Endometrial microvascular endothelial cells (primary cell): ENCODE data around the gene GNAT1. TPM values are rescaled to one million over a fixed set of nuclear protein-coding genes. Genes with fewer than 3 reads are reported as not detected.

Experiments
- in situ Hi-C: cut with HindIII; loops from 2 replicates; pipeline ENCODE4 v1.10.0; 2017; ENCODE audit warnings: low sequenced_read_pairs, low pct_unique_long_range_greater_than_20kb; ENCODE audit errors: inconsistent ontology term
- total RNA-seq: library from RNA; depleted of rRNA; stranded (reverse); fragments of >200 nt; gene quantifications from one replicate; pipeline ENCODE4 v1.2.3, GENCODE V29; 2015; ENCODE audit errors: inconsistent ontology term

The GNAT1 gene
- not detected for total RNA-seq

DNA sequence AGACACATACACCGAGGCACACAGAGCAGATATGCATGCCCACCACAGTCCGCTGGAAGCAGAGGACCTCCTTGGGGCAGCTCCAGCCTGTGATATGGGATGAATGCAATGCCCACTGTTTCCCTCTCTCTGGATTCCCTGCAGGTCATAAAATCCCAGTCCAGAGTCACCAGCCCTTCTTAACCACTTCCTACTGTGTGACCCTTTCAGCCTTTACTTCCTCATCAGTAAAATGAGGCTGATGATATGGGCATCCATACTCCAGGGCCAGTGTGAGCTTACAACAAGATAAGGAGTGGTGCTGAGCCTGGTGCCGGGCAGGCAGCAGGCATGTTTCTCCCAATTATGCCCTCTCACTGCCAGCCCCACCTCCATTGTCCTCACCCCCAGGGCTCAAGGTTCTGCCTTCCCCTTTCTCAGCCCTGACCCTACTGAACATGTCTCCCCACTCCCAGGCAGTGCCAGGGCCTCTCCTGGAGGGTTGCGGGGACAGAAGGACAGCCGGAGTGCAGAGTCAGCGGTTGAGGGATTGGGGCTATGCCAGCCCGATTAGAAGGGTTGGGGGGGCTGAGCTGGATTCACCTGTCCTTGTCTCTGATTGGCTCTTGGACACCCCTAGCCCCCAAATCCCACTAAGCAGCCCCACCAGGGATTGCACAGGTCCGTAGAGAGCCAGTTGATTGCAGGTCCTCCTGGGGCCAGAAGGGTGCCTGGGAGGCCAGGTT, at the start of gene GNAT1:
Gene GNAT1, plus strand, starts transcription at position 675 of the 725 bp plus-strand sequence. CDS start 116 bp downstream, outside the sequence.
- in situ Hi-C loops, result no loop called here

DNA sequence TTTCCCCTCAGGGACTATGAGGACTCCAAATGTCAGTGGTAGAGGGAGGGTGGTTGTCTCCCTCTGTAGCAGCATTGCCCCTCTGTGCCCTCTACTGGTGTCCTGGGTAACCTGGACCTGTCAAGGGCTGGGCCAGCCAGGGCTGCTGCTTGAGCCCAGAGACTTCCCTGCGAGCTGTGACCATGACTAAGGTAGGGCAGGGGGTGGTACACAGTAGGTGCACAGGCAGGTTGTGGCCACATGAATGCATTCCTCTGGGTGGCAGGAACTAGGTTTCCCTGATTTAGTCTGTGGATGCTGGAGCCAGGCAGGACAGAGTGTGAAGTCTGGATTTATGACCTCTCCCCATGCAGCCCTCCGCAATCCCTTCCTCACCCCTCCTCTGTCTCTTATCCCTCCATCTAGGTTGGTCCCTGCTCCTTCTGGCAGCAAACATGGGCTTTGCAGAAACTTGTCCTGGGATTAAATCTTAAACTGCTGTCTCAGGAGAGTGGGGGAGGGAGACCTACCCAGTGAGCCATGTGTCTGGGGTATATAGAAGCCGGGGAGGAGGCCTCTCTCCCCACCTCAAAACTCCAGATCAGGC, 45.0 kb upstream of the GNAT1 start:
- in situ Hi-C loops, result no loop called here

DNA sequence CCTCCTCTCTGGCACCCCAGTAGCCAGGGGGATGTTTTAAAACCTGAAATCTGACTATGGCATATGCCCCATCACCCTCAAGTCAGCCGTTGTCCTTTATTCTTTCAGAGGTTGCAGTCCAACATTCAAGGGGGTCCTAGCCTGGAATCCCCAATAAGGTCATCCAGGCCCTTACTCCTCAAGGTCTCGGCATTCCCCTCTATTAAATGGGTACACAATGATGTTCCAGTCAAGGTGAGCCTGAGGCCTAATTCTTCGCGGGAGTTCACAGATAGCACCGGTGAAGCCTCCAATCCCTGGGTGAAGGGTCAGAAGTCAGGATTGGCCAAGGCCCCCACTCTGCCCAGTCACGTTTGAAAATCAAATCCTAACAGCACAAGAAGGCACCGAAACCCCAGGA, 44.4 kb upstream of the GNAT1 start:
- in situ Hi-C loops, result no loop called here

DNA sequence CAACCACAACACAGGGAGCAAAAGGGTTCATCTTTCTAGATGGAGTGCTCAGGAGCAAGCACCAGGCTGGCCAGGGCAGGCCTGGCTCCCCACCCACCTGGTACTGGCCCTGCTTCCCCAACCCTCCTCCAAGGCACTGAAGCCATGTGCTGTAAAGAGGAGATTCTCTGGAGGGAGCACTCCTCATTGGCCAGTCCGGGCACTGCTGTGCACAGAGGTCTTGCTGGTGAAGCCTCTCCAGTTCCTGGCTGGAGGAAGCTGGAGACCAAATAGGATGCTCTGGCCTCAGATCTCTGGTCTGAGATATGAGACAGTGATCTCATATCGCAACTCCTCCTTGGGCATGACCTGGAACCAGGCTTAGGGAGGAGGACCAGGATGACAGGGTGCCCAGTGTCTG, 44.0 kb upstream of the GNAT1 start:
- in situ Hi-C loops, result no loop called here

GRCh38 chr3:50147861-50148260, 43.5 kb upstream of the GNAT1 start:
- in situ Hi-C loops, result no loop called here

DNA sequence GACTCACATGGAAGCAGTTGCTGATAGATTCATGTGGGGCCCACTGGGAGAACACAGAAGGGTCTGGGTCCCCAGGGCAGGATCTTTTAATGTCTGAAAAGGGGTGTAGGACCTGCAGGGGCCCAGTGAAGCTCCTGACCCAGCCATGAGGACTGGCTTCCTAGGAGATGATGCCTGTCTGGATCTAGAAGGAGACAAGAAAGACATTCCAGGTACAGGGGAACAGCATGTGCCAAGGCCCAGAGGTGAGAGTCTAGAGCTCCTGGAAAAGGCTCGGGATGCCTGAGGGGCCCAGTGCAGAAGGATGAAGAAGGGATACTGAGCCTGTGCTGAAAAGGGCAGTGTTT, 41.0 kb upstream of the GNAT1 start:
- in situ Hi-C loops, result no loop called here

DNA sequence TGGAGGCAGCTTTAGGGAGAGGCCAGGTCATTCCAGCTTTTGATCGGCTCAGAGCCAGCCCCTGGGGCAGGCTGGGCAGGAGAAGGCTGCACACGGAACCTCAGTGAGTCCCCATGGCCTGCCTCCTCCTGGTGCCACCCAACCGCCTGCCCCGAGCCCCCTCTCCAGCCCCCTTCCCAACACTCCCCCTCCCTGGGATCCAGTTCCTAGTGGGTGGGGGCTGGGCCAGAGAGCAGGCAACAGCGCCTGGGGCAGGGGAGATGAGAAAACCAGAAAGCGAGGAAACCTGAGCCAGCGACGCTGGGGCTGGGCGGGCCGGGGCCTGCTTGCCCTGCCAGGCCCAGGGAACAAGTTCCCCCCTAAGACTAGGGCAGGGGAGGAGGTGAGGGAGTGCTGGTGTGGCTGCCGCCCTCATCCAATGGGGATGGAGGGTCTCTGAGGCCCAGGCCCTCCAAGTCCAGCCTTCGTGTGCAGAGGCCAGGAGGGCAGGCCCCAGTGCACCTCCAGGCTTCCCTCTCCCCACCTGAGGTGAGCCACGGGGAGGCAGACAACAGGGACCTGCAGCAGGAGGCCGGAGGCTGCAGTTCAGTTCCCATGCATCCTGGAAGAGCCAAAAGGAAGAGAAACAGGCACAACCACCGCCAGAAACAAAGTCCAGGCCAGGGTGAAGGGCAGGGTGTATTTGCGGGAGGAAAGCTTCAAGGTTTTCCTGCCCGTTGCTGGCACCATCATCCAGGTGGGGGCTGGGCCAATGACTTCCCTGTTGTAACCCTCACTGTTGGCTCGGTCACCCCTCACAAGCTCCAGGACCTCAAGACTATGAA, 40.3 kb upstream of the GNAT1 start:
- in situ Hi-C loops, result no loop called here

- in situ Hi-C loops, result no loop called here
Observed at GRCh38 chr3:50151728-50152127, 39.7 kb upstream of the GNAT1 start.

DNA sequence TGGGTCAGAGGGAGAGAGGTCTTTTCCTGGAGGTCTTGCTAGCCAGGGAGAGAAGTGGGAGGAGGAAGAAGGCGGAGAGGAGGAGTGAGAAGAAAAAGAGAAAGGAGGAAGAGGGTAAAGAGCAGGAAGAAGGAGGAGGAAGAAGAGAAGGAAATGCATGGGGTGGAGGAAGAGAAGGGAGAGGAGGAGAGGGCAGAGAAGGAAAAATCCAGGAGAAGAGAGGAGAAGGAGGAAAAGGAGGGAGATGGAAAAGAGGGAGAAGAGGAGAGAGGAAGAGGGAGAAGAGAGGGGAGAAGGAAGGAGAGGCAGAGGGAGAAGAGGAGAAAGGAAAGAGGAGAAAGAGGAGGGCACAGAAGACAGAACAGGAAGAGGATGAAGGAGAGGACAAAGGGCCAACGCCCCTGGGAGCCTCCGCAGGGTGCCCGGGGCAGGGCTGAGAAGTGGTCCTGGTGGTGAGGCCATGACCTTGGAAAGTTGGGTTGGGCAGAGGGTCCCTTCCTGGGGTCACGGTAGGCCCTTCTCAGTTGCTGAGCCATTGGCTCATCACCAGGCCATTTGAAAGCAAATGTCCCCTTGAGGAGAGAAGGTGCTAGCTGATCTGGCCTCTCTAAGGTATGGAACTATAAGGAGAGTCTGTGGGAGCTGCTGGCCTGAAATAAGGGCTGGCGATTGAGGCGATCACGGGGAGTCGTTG, 37.5 kb upstream of the GNAT1 start:
- in situ Hi-C loops, result no loop called here

- in situ Hi-C loops, result no loop called here
Observed at GRCh38 chr3:50154476-50154839, 37.0 kb upstream of the GNAT1 start.

- in situ Hi-C loops, result no loop called here
Observed at GRCh38 chr3:50154840-50155490, 36.4 kb upstream of the GNAT1 start, which contains the start of gene SEMA3F. Gene SEMA3F, plus strand, starts transcription at chr3:50155324. Its CDS starts 4,299 bp downstream, at chr3:50159623.

- in situ Hi-C loops, result no loop called here
Observed at GRCh38 chr3:50155491-50155878, 35.9 kb upstream of the GNAT1 start.

DNA sequence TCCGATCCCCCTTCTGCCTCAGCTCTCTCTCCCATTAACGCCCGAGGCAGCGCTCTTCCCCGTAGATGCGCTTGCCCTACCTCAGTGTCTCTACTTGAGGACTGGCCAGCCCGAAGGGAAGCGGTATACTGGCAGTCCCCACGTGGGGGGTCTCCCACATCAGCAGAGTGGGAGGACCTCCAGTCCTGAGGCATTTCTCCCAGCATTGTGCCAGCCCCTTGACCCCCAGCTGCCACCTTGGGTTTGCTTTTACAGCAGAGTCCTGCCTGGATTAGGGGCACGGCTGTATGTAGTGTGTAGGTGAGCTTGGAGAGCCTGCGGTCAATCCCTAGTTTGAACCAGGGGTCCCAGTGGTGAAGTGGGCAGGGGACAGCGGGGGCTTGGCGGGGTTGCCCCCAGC, 35.5 kb upstream of the GNAT1 start:
- in situ Hi-C loops, result no loop called here

GRCh38 chr3:50156549-50157493, 34.6 kb upstream of the GNAT1 start:
- in situ Hi-C loops, result no loop called here

GRCh38 chr3:50157827-50158529, 33.4 kb upstream of the GNAT1 start:
- in situ Hi-C loops, result no loop called here

DNA sequence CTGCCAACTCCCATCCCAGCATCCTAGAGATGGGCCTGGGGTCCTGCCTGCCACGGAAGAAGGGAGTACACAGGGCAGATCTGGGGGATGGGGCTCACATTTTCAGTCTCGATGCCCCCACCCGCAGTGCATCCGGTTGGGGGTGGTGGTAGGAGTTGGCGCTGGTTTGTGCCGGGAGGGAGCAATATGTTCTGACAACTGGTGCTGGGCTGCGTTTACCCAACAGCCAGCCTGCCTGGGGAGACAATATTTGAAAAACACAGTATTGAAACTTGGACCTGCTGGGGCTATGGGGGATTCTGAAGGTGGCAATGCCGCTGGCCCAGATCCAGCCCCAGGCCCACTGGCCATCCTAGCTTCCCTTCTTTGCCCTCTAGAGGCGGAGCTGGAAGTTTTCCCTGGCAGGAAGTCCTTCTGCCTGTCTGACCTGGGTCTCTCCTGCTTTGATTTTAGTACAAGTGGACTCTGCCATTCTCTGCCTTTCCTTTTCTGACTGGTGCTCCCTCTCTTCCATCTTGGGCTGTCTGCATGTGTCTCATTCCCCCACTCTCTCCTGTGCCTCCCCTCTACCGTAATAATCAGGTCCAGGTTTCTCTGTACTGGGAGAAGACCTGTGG, 32.8 kb upstream of the GNAT1 start:
- in situ Hi-C loops, result no loop called here

GRCh38 chr3:50160561-50160983, 30.8 kb upstream of the GNAT1 start:
- in situ Hi-C loops, result no loop called here
